ENCODE measurements around the gene IP6K1.
A peak's percentile ranks its signal among the peaks of the same experiment; 100 is the strongest.

The IP6K1 gene

DNA sequence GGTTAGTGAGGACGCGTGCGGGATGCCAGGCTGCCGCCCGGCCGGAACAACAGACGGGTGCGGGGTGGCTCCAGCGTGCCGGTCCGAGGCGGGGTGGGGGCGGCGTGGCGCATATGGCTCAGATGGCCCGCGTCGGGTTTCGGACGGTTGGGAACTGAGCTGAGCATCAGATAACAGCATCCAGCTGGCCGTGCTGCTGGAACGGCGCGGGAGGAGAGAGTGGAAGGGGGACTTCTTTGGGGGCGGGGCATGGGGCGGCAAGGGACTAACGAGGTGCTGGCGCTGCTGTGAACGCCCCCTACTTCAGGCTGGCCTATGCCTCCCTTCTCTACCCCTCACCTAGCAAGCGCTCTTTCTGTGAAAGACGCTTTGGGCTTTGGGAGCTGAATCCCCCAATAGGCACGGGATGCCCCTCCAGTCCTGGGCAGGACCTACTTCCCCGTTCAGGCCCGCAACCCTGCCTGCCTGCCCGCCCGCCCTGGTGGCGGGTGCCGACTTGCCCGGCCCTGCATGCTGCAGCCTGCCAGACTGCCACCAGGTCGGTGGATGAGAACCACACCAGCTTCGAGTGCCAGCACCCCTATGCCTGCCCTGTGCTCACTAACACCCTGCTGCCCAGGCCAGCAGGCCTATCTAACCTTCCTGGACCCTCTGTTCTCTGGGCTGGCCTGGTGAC lies 17.3 kb upstream of the IP6K1 start:
- CTCF ChIA-PET, result interaction anchor here (0.7 to 2.5 kb wide), 4 partner anchors 8 to 264 kb away, joined by 3 to 18 read pairs (median 6); no protein-coding TSS in a partner anchor

GRCh38 chr3:49802719-49803464 lies 16.6 kb upstream of the IP6K1 start, which contains the start of gene INKA1:
TSS of gene INKA1 (plus strand) at chr3:49803261. CDS start at chr3:49803393, 132 bp downstream.
- ChIA-PET CTCF (interaction anchor here (0.5 to 2.5 kb wide), 9 partner anchors 11 to 740 kb away, joined by 3 to 18 read pairs (median 3); no protein-coding TSS in a partner anchor), POLR2A (interaction anchor here (0.9 to 3.9 kb wide), 7 partner anchors 9 to 126 kb away, joined by 4 to 18 read pairs (median 5); partner anchors contain the start of genes IP6K1 and UBA7)
- TF ChIP-seq L3MBTL2 (conservative IDR thresholded peaks at IDR 0.05), result peak; percentile 32; the same call in 1 of the 2 replicates
- TF ChIP-seq LEF1 (IDR thresholded peaks at IDR 0.05; ENCODE audit: borderline replicate concordance), result no peak
- peak; percentile 88 for DNase-seq (ENCODE audit: extremely low spot score)

More for the DNA sequence above, 17.3 kb upstream of the IP6K1 start:
- POLR2A ChIA-PET, result interaction anchor here (0.9 to 3.9 kb wide), 5 partner anchors 9 to 38 kb away, joined by 4 to 18 read pairs (median 6); partner anchors contain the start of genes IP6K1 and UBA7
- TF ChIP-seq CTBP1 (IDR thresholded peaks at IDR 0.05; ENCODE audit: borderline replicate concordance), result no peak
- no peak for TF ChIP-seq ZNF384 (IDR thresholded peaks at IDR 0.05)
- TF ChIP-seq FOXA1 (IDR thresholded peaks at IDR 0.05), result no peak
- no peak for TF ChIP-seq HDGF (IDR thresholded peaks at IDR 0.05; ENCODE audit: borderline replicate concordance)
- no peak for TF ChIP-seq SP1 (IDR thresholded peaks at IDR 0.05)
- DNase-seq (ENCODE audit: extremely low spot score), result no peak

DNA sequence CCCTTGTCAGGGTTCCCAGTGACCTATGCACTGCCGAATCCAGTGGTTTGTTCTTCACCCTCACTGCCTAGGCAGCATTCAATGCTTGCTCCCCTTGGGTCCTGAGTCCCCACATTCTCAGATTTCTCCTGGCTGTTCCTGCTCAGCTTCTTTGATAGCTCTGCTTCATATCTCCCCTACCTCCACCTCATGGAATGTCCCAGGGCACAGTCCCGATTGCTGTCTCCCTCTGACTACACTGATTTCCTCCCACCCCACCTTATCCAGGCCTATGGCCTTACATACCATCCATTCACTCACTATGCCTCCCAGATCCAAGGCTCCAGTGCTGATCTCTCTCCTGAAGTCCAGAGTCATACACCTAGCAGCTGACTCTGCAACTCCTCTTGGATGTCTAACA lies 14.8 kb upstream of the IP6K1 start:
- TF ChIP-seq FOXK2 (IDR thresholded peaks at IDR 0.05) (no peak), BHLHE40 (IDR thresholded peaks at IDR 0.05; ENCODE audit: borderline replicate concordance) (no peak), HDGF (IDR thresholded peaks at IDR 0.05; ENCODE audit: borderline replicate concordance) (no peak), L3MBTL2 (conservative IDR thresholded peaks at IDR 0.05) (no peak), FOXA1 (IDR thresholded peaks at IDR 0.05) (no peak), NFRKB (IDR thresholded peaks at IDR 0.05) (no peak), ELF4 (IDR thresholded peaks at IDR 0.05) (no peak), CTBP1 (IDR thresholded peaks at IDR 0.05; ENCODE audit: borderline replicate concordance) (no peak), SUZ12 (IDR thresholded peaks at IDR 0.05) (no peak), SP1 (IDR thresholded peaks at IDR 0.05) (no peak), FOXM1 (IDR thresholded peaks at IDR 0.05; ENCODE audit: borderline replicate concordance) (no peak)
- TF ChIP-seq, protein P1, sequence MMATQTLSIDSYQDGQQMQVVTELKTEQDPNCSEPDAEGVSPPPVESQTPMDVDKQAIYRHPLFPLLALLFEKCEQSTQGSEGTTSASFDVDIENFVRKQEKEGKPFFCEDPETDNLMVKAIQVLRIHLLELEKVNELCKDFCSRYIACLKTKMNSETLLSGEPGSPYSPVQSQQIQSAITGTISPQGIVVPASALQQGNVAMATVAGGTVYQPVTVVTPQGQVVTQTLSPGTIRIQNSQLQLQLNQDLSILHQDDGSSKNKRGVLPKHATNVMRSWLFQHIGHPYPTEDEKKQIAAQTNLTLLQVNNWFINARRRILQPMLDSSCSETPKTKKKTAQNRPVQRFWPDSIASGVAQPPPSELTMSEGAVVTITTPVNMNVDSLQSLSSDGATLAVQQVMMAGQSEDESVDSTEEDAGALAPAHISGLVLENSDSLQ (IDR thresholded peaks at IDR 0.05), result no peak
- POLR2A ChIA-PET, result no interaction called here
- no peak for DNase-seq (ENCODE audit: extremely low spot score)
- CTCF ChIA-PET, result interaction anchor here (1.4 kb wide), 1 partner anchor 100 kb away, joined by 4 read pairs; no protein-coding TSS in a partner anchor

DNA sequence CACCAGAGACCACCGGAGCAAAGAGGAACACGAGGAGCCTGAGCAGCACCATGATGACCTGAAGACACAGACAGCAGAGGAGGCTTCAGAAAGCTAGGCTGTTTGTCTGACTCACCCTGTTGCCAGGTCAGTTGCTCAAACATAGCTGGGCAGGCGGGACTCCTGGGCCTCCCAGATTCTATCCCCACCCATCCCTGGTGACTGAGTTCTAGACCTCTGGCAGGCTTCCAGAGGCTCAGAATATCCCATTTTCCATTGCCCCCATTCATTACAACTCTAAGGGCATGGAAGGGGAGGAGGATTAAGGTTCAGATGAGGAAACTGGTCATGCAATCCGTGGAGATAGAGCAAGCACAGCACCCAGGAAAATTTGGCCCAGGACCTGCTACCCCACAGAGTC lies 13.4 kb upstream of the IP6K1 start, which contains the start of gene CDHR4:
TSS of gene CDHR4 (minus strand) at position 113 of the 400 bp plus-strand sequence. CDS start at position 52, 61 bp downstream.
- CTCF ChIA-PET, result interaction anchor here (1.2 kb wide), 1 partner anchor 40 kb away, joined by 3 read pairs; no protein-coding TSS in a partner anchor
- POLR2A ChIA-PET, result interaction anchor here (1.3 to 2.6 kb wide), 2 partner anchors 12 to 13 kb away, joined by 3 to 8 read pairs; partner anchors contain the start of gene IP6K1

GRCh38 chr3:49799105-49799504 lies 12.8 kb upstream of the IP6K1 start:
- DNase-seq (ENCODE audit: extremely low spot score), result no peak
- TF ChIP-seq BHLHE40 (IDR thresholded peaks at IDR 0.05; ENCODE audit: borderline replicate concordance) (no peak), TARDBP (IDR thresholded peaks at IDR 0.05) (no peak), CTBP1 (IDR thresholded peaks at IDR 0.05; ENCODE audit: borderline replicate concordance) (no peak), ELF4 (IDR thresholded peaks at IDR 0.05) (no peak), FOXM1 (IDR thresholded peaks at IDR 0.05; ENCODE audit: borderline replicate concordance) (no peak), SUZ12 (IDR thresholded peaks at IDR 0.05) (no peak), LEF1 (IDR thresholded peaks at IDR 0.05; ENCODE audit: borderline replicate concordance) (no peak), ARNT (IDR thresholded peaks at IDR 0.05) (no peak), NFRKB (IDR thresholded peaks at IDR 0.05) (no peak), FOXA1 (IDR thresholded peaks at IDR 0.05) (no peak), HDGF (IDR thresholded peaks at IDR 0.05; ENCODE audit: borderline replicate concordance) (no peak), L3MBTL2 (conservative IDR thresholded peaks at IDR 0.05) (no peak), FOXK2 (IDR thresholded peaks at IDR 0.05) (no peak)
- TF ChIP-seq, protein P1 (IDR thresholded peaks at IDR 0.05), result no peak
- CTCF ChIA-PET, result no interaction called here
- POLR2A ChIA-PET, result interaction anchor here (1.3 to 2.6 kb wide), 2 partner anchors 11 to 13 kb away, joined by 3 to 8 read pairs; partner anchors contain the start of gene IP6K1

More for the DNA sequence above, 13.4 kb upstream of the IP6K1 start, which contains the start of gene CDHR4:
- DNase-seq (ENCODE audit: extremely low spot score), result no peak
- no peak for TF ChIP-seq HDGF (IDR thresholded peaks at IDR 0.05; ENCODE audit: borderline replicate concordance)
- TF ChIP-seq FOXM1 (IDR thresholded peaks at IDR 0.05; ENCODE audit: borderline replicate concordance), result no peak
- no peak for TF ChIP-seq SP1 (IDR thresholded peaks at IDR 0.05)
- no peak for TF ChIP-seq ZNF384 (IDR thresholded peaks at IDR 0.05)
- TF ChIP-seq ELF4 (IDR thresholded peaks at IDR 0.05), result no peak
- no peak for TF ChIP-seq FOXA1 (IDR thresholded peaks at IDR 0.05)
- TF ChIP-seq FOXK2 (IDR thresholded peaks at IDR 0.05), result no peak
- no peak for TF ChIP-seq LEF1 (IDR thresholded peaks at IDR 0.05; ENCODE audit: borderline replicate concordance)
- TF ChIP-seq L3MBTL2 (conservative IDR thresholded peaks at IDR 0.05), result no peak
- no peak for TF ChIP-seq TARDBP (IDR thresholded peaks at IDR 0.05)
- TF ChIP-seq, protein P1 (IDR thresholded peaks at IDR 0.05), result no peak
- no peak for TF ChIP-seq SUZ12 (IDR thresholded peaks at IDR 0.05)
- TF ChIP-seq BHLHE40 (IDR thresholded peaks at IDR 0.05; ENCODE audit: borderline replicate concordance), result no peak
- no peak for TF ChIP-seq NFRKB (IDR thresholded peaks at IDR 0.05)
- TF ChIP-seq ARNT (IDR thresholded peaks at IDR 0.05), result no peak
